Gastrocnemius medialis (tissue), 4 donors: ENCODE results near the gene SYNPR.

Experiments used
- POLR2A ChIP-seq, 2 donors: fragments of 450-650 bp; IDR thresholded peaks; one replicate each; pipeline ENCODE4 v1.6.1; 2017; ENCODE audit warnings: antibody characterized with exemption in 2 of 2, mild to moderate bottlenecking in 2 of 2, moderate library complexity in 2 of 2
- TF ChIP-seq, protein P1 (sequence below), 5 experiments: fragments of 450-650 bp in 3 of 5; fragments of 200-600 bp in 2 of 5; sonication (generic) in 2 of 5; IDR thresholded peaks in 4 of 5; conservative IDR thresholded peaks in 1 of 5; 1 replicate in 4 of 5; 2 replicates in 1 of 5; pipeline ENCODE4 v1.5.1; 2016 to 2019; ENCODE audit warnings: antibody characterized with exemption in 5 of 5, mild to moderate bottlenecking in 3 of 5, moderate library complexity in 3 of 5

GRCh38 chr3:63351159-63352007 is 73.3 kb downstream of the SYNPR start:
- TF ChIP-seq, protein P1, sequence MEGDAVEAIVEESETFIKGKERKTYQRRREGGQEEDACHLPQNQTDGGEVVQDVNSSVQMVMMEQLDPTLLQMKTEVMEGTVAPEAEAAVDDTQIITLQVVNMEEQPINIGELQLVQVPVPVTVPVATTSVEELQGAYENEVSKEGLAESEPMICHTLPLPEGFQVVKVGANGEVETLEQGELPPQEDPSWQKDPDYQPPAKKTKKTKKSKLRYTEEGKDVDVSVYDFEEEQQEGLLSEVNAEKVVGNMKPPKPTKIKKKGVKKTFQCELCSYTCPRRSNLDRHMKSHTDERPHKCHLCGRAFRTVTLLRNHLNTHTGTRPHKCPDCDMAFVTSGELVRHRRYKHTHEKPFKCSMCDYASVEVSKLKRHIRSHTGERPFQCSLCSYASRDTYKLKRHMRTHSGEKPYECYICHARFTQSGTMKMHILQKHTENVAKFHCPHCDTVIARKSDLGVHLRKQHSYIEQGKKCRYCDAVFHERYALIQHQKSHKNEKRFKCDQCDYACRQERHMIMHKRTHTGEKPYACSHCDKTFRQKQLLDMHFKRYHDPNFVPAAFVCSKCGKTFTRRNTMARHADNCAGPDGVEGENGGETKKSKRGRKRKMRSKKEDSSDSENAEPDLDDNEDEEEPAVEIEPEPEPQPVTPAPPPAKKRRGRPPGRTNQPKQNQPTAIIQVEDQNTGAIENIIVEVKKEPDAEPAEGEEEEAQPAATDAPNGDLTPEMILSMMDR (IDR thresholded peaks at IDR 0.05 in 4 of 5, conservative IDR thresholded peaks at IDR 0.05 in 1 of 5) = peak; percentile 17 to 68 (median 66)
- TF ChIP-seq POLR2A (IDR thresholded peaks at IDR 0.05) = no peak
